A673 (cell line): ENCODE results near the gene ESPN. TPM values are rescaled to one million over a fixed set of nuclear protein-coding genes. Genes with fewer than 3 reads are reported as not detected.

Source experiments
- BruUV-seq: library from RNA; stranded (reverse); fragments of 400-500 nt; replicated peaks from 2 replicates; lab custom pipeline; 2021; lab: Mats Ljungman, UMichigan
- CTCF ChIA-PET: fragments of 300-600 bp; sonication (Branson Sonifier 250); formaldehyde crosslinking; loops from one replicate; lab custom pipeline; 2022; ENCODE audit warnings: antibody characterized with exemption; lab: Charles Lee
- POLR2A ChIA-PET: fragments of 300-600 bp; sonication (Branson Sonifier 250); formaldehyde crosslinking; loops from one replicate; lab custom pipeline; 2022; ENCODE audit warnings: antibody characterized with exemption; ENCODE audit not compliant: low non-redundant PET; lab: Charles Lee
- DNase-seq: peaks from one replicate; pipeline ENCODE4 v3.0.0-alpha.2; 2015; ENCODE audit warnings: low spot score
- H3K27ac ChIP-seq: fragments of 200-600 bp; sonication (generic); 2 replicates; pipeline ENCODE4 v1.5.1; 2016; ENCODE audit warnings: mixed run types, low read depth, mild to moderate bottlenecking, mixed read lengths, antibody characterized with exemption, low read length; ENCODE audit not compliant: poor library complexity, severe bottlenecking
- H3K27me3 ChIP-seq: fragments of 200-600 bp; sonication (generic); replicated peaks from 2 replicates; pipeline ENCODE4 v1.6.1; 2017; ENCODE audit warnings: mixed run types, low read depth, mild to moderate bottlenecking, mixed read lengths, antibody characterized with exemption, low read length; ENCODE audit not compliant: insufficient read depth, poor library complexity
- H3K36me3 ChIP-seq: fragments of 200-600 bp; sonication (generic); 2 replicates; pipeline ENCODE4 v1.6.1; 2016; ENCODE audit warnings: mixed run types, mild to moderate bottlenecking, mixed read lengths, antibody characterized with exemption, low read length; ENCODE audit not compliant: insufficient read depth, poor library complexity, severe bottlenecking
- H3K4me1 ChIP-seq: fragments of 200-600 bp; sonication (generic); 2 replicates; pipeline ENCODE4 v1.6.1; 2017; ENCODE audit warnings: mixed run types, mild to moderate bottlenecking, mixed read lengths, antibody characterized with exemption, low read length; ENCODE audit not compliant: insufficient read depth, poor library complexity, severe bottlenecking
- H3K4me3 ChIP-seq: fragments of 200-600 bp; sonication (generic); 2 replicates; pipeline ENCODE4 v1.5.1; 2016; ENCODE audit warnings: low read depth, mixed run types, mild to moderate bottlenecking, mixed read lengths, low read length; ENCODE audit not compliant: poor library complexity, severe bottlenecking
- H3K9me3 ChIP-seq: fragments of 200-600 bp; sonication (generic); 2 replicates; pipeline ENCODE4 v1.6.1; 2016; ENCODE audit warnings: mixed run types, low read depth, mild to moderate bottlenecking, mixed read lengths, antibody characterized with exemption, low read length; ENCODE audit not compliant: poor library complexity, severe bottlenecking
- EZH2 ChIP-seq: fragments of 200-600 bp; sonication (generic); IDR thresholded peaks from 2 replicates; pipeline ENCODE4 v1.6.1; 2017; ENCODE audit warnings: borderline replicate concordance, low read depth, mild to moderate bottlenecking, mixed read lengths, antibody characterized with exemption, low read length; ENCODE audit not compliant: poor library complexity, severe bottlenecking
- intact Hi-C: fragments of 100-400 bp; cut with micrococcal nuclease; formaldehyde crosslinking; loops from one replicate; pipeline ENCODE4 v1.10.0; 2022; ENCODE audit not compliant: unreplicated experiment
- total RNA-seq: library from RNA; stranded (reverse); gene quantifications from 2 replicates; pipeline ENCODE4 v1.2.3, GENCODE V29; 2021
- TF ChIP-seq, protein P1 (sequence below): fragments of 300-800, 200-600 bp; sonication (generic); conservative IDR thresholded peaks from 2 replicates; pipeline ENCODE4 v1.5.1; 2017; ENCODE audit warnings: low read depth, mild to moderate bottlenecking, antibody characterized with exemption, low read length, moderate library complexity, mixed read lengths

Gene ESPN
- total RNA-seq, 1 experiment from 2014 or later = not detected

DNA sequence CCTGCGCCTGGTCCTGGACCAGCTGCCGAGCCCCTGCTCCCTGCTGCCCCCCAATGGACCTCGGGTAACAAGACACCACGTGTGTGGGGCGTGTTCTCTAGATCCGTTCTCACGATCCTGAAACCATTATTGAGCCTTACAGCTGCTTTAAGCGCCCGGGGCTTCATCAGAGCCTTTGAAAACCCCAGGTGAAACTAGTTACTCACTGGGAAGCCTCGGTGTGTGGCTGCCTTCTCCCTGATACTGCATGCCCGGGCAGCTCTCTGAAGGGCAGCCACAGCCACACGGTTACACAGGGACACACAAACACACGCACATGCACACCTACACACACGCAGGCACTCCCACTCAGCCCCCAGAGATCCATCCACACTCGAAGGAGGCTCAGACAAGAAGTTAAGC is 10.1 kb upstream of the ESPN start:
- Histone ChIP-seq H3K9me3 (no peaks in the 10 kb centered on the region), H3K27ac (no peak overlapping the region), H3K27me3 (peaks cover 62% of the 10 kb centered on the region), H3K4me1 (peaks cover 3% of the 10 kb centered on the region), H3K4me3 (no peak overlapping the region), H3K36me3 (no peaks in the 10 kb centered on the region)
- intact Hi-C loops = no loop called here
- BruUV-seq = no TSS peak
- ChIA-PET POLR2A (no interaction called here), CTCF (interaction anchor here (0.7 to 1.5 kb wide), 3 partner anchors 9 to 66 kb away, joined by 3 to 9 read pairs (median 3); no protein-coding TSS in a partner anchor)
- DNase-seq = peak; percentile 72
- TF ChIP-seq, protein P1, sequence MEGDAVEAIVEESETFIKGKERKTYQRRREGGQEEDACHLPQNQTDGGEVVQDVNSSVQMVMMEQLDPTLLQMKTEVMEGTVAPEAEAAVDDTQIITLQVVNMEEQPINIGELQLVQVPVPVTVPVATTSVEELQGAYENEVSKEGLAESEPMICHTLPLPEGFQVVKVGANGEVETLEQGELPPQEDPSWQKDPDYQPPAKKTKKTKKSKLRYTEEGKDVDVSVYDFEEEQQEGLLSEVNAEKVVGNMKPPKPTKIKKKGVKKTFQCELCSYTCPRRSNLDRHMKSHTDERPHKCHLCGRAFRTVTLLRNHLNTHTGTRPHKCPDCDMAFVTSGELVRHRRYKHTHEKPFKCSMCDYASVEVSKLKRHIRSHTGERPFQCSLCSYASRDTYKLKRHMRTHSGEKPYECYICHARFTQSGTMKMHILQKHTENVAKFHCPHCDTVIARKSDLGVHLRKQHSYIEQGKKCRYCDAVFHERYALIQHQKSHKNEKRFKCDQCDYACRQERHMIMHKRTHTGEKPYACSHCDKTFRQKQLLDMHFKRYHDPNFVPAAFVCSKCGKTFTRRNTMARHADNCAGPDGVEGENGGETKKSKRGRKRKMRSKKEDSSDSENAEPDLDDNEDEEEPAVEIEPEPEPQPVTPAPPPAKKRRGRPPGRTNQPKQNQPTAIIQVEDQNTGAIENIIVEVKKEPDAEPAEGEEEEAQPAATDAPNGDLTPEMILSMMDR = peak; percentile 76
- no peak for TF ChIP-seq EZH2

DNA sequence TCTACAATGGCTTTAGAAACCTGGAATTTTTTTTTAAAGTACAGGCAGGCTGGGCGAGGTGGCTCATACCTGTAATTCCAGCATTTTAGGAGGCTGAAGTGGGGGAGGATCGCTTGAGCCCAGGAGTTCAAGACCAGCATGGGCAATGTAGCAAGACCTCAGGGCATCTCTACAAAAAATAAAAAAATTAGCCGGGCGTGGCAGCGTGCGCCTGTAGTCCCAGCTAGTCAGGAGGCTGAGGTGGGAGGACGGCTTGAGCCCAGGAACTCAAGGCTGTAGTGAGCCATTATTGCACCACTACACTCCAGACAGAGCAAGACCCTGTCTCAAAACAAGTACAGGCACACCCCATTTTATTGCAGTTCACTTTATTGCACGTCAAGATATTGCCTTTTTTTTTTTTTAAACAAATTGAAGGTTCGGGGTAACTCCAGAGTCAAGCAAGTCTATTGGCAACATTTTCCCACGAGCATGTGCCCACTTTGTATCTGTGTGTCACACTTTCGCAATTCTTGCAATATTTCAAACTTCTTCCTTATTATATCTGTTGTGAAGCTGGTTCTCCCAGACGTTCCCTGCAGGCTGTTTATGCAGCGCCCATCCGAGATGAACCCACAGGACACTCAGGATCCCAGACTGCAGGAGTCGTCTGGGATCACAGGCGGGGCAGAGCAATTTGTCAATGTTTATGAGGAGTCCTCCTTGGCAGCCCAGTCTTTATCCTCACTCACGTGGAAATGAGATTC is 9.5 kb upstream of the ESPN start:
- no peak for DNase-seq
- ChIA-PET CTCF (interaction anchor here (0.7 to 1.5 kb wide), 3 partner anchors 8 to 67 kb away, joined by 3 to 9 read pairs (median 3); no protein-coding TSS in a partner anchor), POLR2A (no interaction called here)
- Histone ChIP-seq H3K27ac (no peak overlapping the region), H3K27me3 (peaks cover 68% of the 10 kb centered on the region), H3K4me3 (no peak overlapping the region), H3K36me3 (no peaks in the 10 kb centered on the region), H3K4me1 (peaks cover 9% of the 10 kb centered on the region), H3K9me3 (no peaks in the 10 kb centered on the region)
- TF ChIP-seq, protein P1 = no peak
- TF ChIP-seq EZH2 = no peak
- intact Hi-C loops = no loop called here
- BruUV-seq = no TSS peak

GRCh38 chr1:6416295-6416656 is 8.3 kb upstream of the ESPN start:
- intact Hi-C loops = no loop called here
- H3K4me1 ChIP-seq = peaks cover 12% of the 10 kb centered on the region
- ChIA-PET POLR2A (no interaction called here), CTCF (interaction anchor here (0.6 kb wide), 1 partner anchor 107 kb away, joined by 3 read pairs; no protein-coding TSS in a partner anchor)
- no peaks in the 10 kb centered on the region for H3K36me3 ChIP-seq
- H3K27ac ChIP-seq = no peak overlapping the region
- H3K27me3 ChIP-seq = peaks cover 80% of the 10 kb centered on the region
- no TSS peak for BruUV-seq
- no peak overlapping the region for H3K4me3 ChIP-seq
- no peak for DNase-seq
- no peaks in the 10 kb centered on the region for H3K9me3 ChIP-seq
- TF ChIP-seq EZH2 = no peak
- TF ChIP-seq, protein P1 = no peak
